Fibroblast of villous mesenchyme (primary cell): ENCODE measurements around the gene KIR2DL3. TPM values are rescaled to one million over a fixed set of nuclear protein-coding genes. Genes with fewer than 3 reads are reported as not detected.
"Not testable (repeated sequence)": the region's sequence is repeated elsewhere in the genome, so short reads cannot be mapped to it uniquely, and the experiment has no call there.

Experiments used
- DNase-seq: peaks from one replicate; pipeline ENCODE4 v3.0.0-alpha.2; 2010; ENCODE audit warnings: low read depth
- H3K4me3 ChIP-seq: 2 replicates; pipeline ENCODE4 v1.5.1; 2011; ENCODE audit warnings: low read depth, mild to moderate bottlenecking, low read length
- total RNA-seq: library from RNA; depleted of rRNA; stranded (reverse); fragments of >200 nt; gene quantifications from 2 replicates; pipeline ENCODE4 v1.2.3, GENCODE V29; 2012
- TF ChIP-seq, protein P1 (sequence below): IDR thresholded peaks from 2 replicates; pipeline ENCODE4 v1.5.1; 2012; ENCODE audit warnings: low read depth, mild to moderate bottlenecking, low read length; ENCODE audit not compliant: insufficient read depth

KIR2DL3 gene
- not detected in 2 replicates for total RNA-seq

GRCh38 chr19:54738306-54738705 is at the start of gene KIR2DL3:
TSS of gene KIR2DL3 (plus strand) at chr19:54738513. CDS start at chr19:54738546, 33 bp downstream.
- not testable (repeated sequence) for H3K4me3 ChIP-seq, DNase-seq

DNA sequence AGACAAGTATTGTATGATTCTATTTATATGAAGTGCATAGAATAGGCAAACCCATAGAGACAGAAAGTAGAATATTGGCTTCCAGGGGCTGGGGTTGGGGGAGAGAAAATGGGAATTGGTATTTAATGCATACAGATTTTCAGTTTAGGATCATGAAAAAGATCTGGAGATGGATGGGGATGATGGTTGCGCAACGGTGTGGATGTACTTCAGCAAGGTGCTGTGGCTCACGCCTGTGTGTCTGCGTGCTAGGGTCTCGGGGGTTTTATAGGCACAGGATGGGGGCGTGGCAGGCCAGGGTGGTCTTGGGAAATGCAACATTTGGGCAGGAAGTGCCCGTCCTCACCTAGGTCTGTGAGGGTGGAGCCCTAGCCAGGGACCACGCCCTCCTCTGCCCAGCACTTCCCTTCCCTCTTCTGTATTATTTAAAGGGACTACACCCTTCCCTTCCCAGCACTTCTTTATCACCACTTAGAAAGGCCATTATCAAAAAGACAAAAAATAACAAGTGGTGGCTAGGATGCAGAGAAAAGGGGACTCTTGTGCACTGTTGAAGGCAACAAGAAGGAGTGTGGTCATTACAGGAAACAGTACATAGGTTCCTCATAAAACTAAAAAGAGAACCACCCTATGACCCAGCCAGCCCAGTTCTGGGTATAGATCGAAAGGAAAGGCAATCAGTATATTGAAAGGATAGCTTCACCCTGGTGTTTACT is 46.6 kb upstream of the KIR2DL3 start:
- no peak for DNase-seq
- H3K4me3 ChIP-seq: no peak overlapping the region
- TF ChIP-seq, protein P1, sequence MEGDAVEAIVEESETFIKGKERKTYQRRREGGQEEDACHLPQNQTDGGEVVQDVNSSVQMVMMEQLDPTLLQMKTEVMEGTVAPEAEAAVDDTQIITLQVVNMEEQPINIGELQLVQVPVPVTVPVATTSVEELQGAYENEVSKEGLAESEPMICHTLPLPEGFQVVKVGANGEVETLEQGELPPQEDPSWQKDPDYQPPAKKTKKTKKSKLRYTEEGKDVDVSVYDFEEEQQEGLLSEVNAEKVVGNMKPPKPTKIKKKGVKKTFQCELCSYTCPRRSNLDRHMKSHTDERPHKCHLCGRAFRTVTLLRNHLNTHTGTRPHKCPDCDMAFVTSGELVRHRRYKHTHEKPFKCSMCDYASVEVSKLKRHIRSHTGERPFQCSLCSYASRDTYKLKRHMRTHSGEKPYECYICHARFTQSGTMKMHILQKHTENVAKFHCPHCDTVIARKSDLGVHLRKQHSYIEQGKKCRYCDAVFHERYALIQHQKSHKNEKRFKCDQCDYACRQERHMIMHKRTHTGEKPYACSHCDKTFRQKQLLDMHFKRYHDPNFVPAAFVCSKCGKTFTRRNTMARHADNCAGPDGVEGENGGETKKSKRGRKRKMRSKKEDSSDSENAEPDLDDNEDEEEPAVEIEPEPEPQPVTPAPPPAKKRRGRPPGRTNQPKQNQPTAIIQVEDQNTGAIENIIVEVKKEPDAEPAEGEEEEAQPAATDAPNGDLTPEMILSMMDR: no peak

GRCh38 chr19:54692298-54692615 is 46.1 kb upstream of the KIR2DL3 start:
- H3K4me3 ChIP-seq: no peak overlapping the region
- TF ChIP-seq, protein P1: no peak
- DNase-seq: no peak

- H3K4me3 ChIP-seq: no peak overlapping the region
- DNase-seq: no peak
- TF ChIP-seq, protein P1: no peak
Measured at GRCh38 chr19:54694648-54695047, 43.7 kb upstream of the KIR2DL3 start.

DNA sequence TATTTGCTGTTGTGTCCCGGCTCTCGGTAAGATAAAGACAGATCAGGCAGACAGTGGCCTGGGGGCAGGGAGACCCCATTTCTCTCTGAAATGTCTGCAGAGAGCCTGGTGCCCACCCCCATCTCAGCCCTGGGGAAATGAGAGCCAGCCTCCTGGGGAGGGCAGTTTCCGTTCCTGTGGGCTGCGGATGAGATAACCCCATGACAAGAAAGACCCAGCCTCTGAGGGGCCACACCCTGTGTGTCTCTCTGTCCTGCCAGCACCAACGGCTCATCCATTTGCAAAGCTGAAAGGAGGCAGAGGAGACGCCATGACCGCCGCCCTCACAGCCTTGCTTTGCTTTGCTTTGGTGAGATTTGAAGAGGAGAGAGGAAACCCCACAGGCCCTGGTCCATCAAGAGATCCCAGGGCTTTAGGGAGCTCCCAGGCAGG is 42.2 kb upstream of the KIR2DL3 start:
- no peak overlapping the region for H3K4me3 ChIP-seq
- TF ChIP-seq, protein P1: no peak
- no peak for DNase-seq

- TF ChIP-seq, protein P1: no peak
- no peak for DNase-seq
- no peak overlapping the region for H3K4me3 ChIP-seq
Measured at GRCh38 chr19:54696766-54697165, 41.5 kb upstream of the KIR2DL3 start.

DNA sequence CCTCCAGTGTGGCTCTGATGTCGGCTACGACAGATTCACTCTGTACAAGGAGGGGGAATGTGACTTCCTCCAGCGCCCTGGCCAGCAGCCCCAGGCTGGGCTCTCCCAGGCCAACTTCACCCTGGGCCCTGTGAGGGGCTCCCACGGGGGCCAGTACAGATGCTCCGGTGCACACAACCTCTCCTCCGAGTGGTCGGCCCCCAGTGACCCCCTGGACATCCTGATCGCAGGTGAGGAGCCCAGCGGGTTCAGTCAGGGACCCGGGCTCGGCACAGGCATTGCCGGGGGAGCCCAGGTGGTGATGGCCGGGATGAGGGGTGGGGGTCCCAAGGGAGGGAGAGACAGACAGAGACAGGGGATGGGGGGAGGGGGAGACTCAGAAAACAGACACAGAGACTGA is 40.6 kb upstream of the KIR2DL3 start:
- not testable (repeated sequence) for DNase-seq, H3K4me3 ChIP-seq

- no peak for DNase-seq
- TF ChIP-seq, protein P1: no peak
- H3K4me3 ChIP-seq: no peak overlapping the region
Measured at GRCh38 chr19:54704928-54705327, 33.4 kb upstream of the KIR2DL3 start.
